Stimulated activated memory B cell treated with anti-CD40 and anti-IgM and Interleukin-4, amounts not matched to agents 10 μg/mL and 1 μg/mL and 100 μg/mL, for 72 hours (primary cell): ENCODE results near the gene PSAT1.

Experiments
- ATAC-seq: fragments of 150-1000 bp; cut with Tn5 transposase; 2 replicates; pipeline ENCODE4 v1.10.0; 2021
- H3K27ac Mint-ChIP-seq: one replicate; pipeline ENCODE4 v1.8.0; 2022; ENCODE audit warnings: mild to moderate bottlenecking, mixed read lengths
- H3K27me3 Mint-ChIP-seq: one replicate; pipeline ENCODE4 v1.8.0; 2022; ENCODE audit warnings: mixed read lengths
- H3K36me3 Mint-ChIP-seq: one replicate; pipeline ENCODE4 v1.8.0; 2022; ENCODE audit warnings: mixed read lengths
- H3K4me1 Mint-ChIP-seq: one replicate; pipeline ENCODE4 v1.8.0; 2022; ENCODE audit warnings: mixed read lengths
- H3K4me3 Mint-ChIP-seq: one replicate; pipeline ENCODE4 v1.8.0; 2022; ENCODE audit warnings: mild to moderate bottlenecking, moderate library complexity, mixed read lengths
- H3K9me3 Mint-ChIP-seq: one replicate; pipeline ENCODE4 v1.8.0; 2022; ENCODE audit warnings: mixed read lengths

The PSAT1 gene

GRCh38 chr9:78301466-78301865 lies 4.5 kb downstream of the PSAT1 start:
- no peak overlapping the region for H3K4me3 Mint-ChIP-seq
- peaks cover 16% of the 10 kb centered on the region for H3K4me1 Mint-ChIP-seq
- H3K36me3 Mint-ChIP-seq, result peaks cover 25% of the 10 kb centered on the region
- ATAC-seq, result no peak
- H3K27me3 Mint-ChIP-seq, result peaks cover 8% of the 10 kb centered on the region
- no peak overlapping the region for H3K27ac Mint-ChIP-seq
- H3K9me3 Mint-ChIP-seq, result no peaks in the 10 kb centered on the region

- Mint-ChIP-seq H3K4me3 (no peak overlapping the region), H3K4me1 (no peaks in the 10 kb centered on the region), H3K36me3 (peaks cover 34% of the 10 kb centered on the region), H3K27me3 (no peaks in the 10 kb centered on the region), H3K9me3 (no peaks in the 10 kb centered on the region), H3K27ac (no peak overlapping the region)
- no peak for ATAC-seq
Observed at GRCh38 chr9:78303377-78304062, 6.6 kb downstream of the PSAT1 start.

DNA sequence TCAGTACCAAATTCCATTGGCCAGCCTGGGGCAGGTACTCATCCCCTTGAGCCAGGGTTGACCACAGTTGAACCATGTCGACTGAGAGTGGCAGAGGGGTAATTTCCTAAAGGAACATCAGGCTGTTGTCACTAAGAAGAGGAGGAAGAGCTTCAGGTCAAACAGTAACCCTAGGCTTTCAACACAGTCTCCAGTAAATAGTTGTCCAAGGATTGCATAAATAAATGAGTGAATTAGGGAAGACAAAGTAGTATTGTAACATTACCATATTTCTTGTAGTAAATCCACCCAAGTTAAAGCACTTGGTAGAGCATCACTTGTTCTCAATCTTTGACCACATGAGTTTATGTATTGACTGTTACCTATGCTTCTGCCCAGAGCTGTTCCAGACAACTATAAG lies 7.4 kb downstream of the PSAT1 start:
- no peaks in the 10 kb centered on the region for H3K4me1 Mint-ChIP-seq
- ATAC-seq, result no peak
- no peak overlapping the region for H3K27ac Mint-ChIP-seq
- peaks cover 34% of the 10 kb centered on the region for H3K36me3 Mint-ChIP-seq
- no peaks in the 10 kb centered on the region for H3K27me3 Mint-ChIP-seq
- H3K9me3 Mint-ChIP-seq, result no peaks in the 10 kb centered on the region
- no peak overlapping the region for H3K4me3 Mint-ChIP-seq

GRCh38 chr9:78306222-78307076 lies 9.5 kb downstream of the PSAT1 start:
- peaks cover 43% of the 10 kb centered on the region for H3K36me3 Mint-ChIP-seq
- no peak for ATAC-seq
- H3K4me1 Mint-ChIP-seq, result no peaks in the 10 kb centered on the region

GRCh38 chr9:78307360-78307759 lies 10.4 kb downstream of the PSAT1 start:
- H3K27ac Mint-ChIP-seq, result no peak overlapping the region
- ATAC-seq, result no peak
- no peaks in the 10 kb centered on the region for H3K4me1 Mint-ChIP-seq
- H3K4me3 Mint-ChIP-seq, result no peak overlapping the region
- no peaks in the 10 kb centered on the region for H3K27me3 Mint-ChIP-seq
- H3K9me3 Mint-ChIP-seq, result no peaks in the 10 kb centered on the region
- peaks cover 49% of the 10 kb centered on the region for H3K36me3 Mint-ChIP-seq

More at GRCh38 chr9:78306222-78307076, 9.5 kb downstream of the PSAT1 start:
- Mint-ChIP-seq H3K4me3 (no peak overlapping the region), H3K27me3 (no peaks in the 10 kb centered on the region), H3K9me3 (no peaks in the 10 kb centered on the region), H3K27ac (no peak overlapping the region)

- no peak overlapping the region for H3K4me3 Mint-ChIP-seq
- H3K4me1 Mint-ChIP-seq, result no peaks in the 10 kb centered on the region
- ATAC-seq, result no peak
- no peak overlapping the region for H3K27ac Mint-ChIP-seq
- no peaks in the 10 kb centered on the region for H3K9me3 Mint-ChIP-seq
- peaks cover 49% of the 10 kb centered on the region for H3K36me3 Mint-ChIP-seq
- H3K27me3 Mint-ChIP-seq, result no peaks in the 10 kb centered on the region
Observed at GRCh38 chr9:78309066-78309465, 12.1 kb downstream of the PSAT1 start.

- H3K27ac Mint-ChIP-seq, result no peak overlapping the region
- H3K4me3 Mint-ChIP-seq, result no peak overlapping the region
- H3K9me3 Mint-ChIP-seq, result no peaks in the 10 kb centered on the region
- H3K36me3 Mint-ChIP-seq, result peaks cover 34% of the 10 kb centered on the region
- H3K27me3 Mint-ChIP-seq, result no peaks in the 10 kb centered on the region
- no peaks in the 10 kb centered on the region for H3K4me1 Mint-ChIP-seq
- ATAC-seq, result no peak
Observed at GRCh38 chr9:78311075-78311474, 14.2 kb downstream of the PSAT1 start.

DNA sequence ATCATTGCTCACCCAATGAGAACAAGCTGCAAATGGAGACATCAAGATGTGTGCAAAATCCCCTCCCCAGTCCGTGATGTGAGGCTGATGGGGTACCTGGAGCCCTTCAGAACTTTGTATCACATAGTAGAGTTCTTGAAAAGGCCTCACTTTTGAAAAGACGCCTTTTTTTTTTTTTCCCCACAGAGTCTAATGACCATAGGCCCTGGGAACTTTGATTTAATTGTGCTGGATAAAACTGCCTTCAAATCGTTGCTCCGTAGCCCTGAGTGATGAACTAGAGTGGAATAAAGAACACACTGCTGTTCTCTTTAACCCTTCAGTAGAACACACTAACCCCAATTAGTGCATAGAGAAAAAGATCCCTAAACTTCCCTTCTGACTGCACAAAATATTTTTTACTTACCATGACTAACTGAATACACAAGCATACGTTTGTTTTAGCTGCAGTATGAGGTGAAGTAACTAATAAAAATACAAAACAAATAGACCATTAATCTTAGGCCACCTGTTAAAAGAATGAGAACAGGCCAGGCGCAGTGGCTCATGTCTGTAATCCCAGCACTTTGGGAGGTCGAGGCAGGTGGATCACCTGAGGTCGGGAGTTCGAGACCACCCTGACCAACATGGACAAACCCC lies 15.1 kb downstream of the PSAT1 start:
- Mint-ChIP-seq H3K36me3 (peaks cover 33% of the 10 kb centered on the region), H3K9me3 (no peaks in the 10 kb centered on the region), H3K27ac (no peak overlapping the region), H3K4me1 (no peaks in the 10 kb centered on the region), H3K27me3 (no peaks in the 10 kb centered on the region), H3K4me3 (no peak overlapping the region)
- ATAC-seq, result no peak

DNA sequence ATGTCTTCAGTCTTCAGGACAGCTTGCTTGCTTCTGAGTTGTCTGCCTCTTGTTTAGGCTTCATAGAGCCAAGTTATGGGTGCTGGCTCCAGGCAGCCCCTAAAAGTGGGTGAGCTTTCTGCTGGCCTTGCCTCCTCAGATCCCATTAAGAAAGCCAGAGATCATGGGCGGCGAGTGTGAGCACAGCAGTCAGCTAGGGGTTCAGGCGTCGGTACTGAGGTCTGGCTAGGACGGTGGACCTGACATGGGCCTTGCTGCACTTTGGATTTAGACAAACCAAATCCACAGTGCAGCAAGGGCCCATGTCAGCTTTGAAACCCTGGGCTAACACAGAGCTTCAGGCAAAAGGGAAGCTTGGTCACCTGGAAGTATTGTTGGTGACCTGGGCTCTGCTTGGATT lies 17.6 kb downstream of the PSAT1 start:
- Mint-ChIP-seq H3K27ac (no peak overlapping the region), H3K36me3 (peaks cover 35% of the 10 kb centered on the region), H3K9me3 (no peaks in the 10 kb centered on the region), H3K4me3 (no peak overlapping the region), H3K4me1 (no peaks in the 10 kb centered on the region), H3K27me3 (no peaks in the 10 kb centered on the region)
- no peak for ATAC-seq

DNA sequence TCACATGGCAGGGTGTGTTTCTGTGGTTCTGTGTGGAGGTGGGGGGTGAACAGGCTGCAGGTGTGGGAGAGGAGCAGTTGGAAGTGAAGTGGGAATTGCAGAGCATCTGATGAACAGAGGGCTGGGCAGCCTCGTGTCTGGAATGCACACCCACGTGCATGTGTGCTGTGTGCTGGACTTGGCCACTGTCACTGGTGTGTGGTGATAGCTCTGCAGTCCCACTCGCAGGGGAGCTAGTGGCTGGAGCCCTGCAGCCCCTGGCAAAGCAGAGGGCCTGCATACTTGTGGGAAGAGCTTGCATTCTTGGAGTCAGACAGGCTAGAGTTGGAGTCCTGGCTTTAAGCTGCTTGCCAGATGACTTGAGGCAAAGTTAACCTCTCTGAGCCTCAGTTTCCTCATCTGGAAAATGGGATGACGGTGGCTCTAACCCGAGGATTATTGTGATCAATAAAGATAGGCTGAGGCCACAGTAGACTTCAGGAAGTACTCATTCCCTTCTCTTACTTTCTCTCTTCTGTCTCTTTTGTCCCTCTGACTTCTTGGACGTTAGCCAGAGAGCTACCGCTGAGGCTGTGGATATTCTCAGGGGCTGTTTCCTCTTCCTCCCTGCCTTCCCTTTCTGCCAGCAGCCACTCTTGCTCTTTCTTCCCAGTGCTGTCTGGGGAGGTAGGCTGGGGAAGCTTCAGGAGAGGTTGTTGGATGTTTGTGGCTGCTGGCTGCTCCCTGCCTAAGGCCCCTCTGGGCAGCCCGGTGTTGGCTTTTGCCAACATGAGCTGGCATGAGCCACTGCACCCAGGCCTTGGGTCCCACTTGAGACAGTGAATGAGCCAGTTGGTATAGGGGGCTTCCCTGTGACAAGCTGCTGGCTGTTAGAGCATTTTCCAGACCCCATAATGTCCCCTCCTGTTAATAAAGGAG lies 18.3 kb downstream of the PSAT1 start:
- no peak overlapping the region for H3K4me3 Mint-ChIP-seq
- no peak overlapping the region for H3K27ac Mint-ChIP-seq
- peaks cover 4% of the 10 kb centered on the region for H3K9me3 Mint-ChIP-seq
- no peaks in the 10 kb centered on the region for H3K27me3 Mint-ChIP-seq
- H3K36me3 Mint-ChIP-seq, result peaks cover 36% of the 10 kb centered on the region
- H3K4me1 Mint-ChIP-seq, result no peaks in the 10 kb centered on the region
- ATAC-seq, result peak; percentile 21

- peaks cover 7% of the 10 kb centered on the region for H3K9me3 Mint-ChIP-seq
- no peak overlapping the region for H3K27ac Mint-ChIP-seq
- H3K27me3 Mint-ChIP-seq, result no peaks in the 10 kb centered on the region
- H3K4me3 Mint-ChIP-seq, result no peak overlapping the region
- peaks cover 37% of the 10 kb centered on the region for H3K36me3 Mint-ChIP-seq
- no peaks in the 10 kb centered on the region for H3K4me1 Mint-ChIP-seq
- no peak for ATAC-seq
Observed at GRCh38 chr9:78316166-78316892, 19.4 kb downstream of the PSAT1 start.

DNA sequence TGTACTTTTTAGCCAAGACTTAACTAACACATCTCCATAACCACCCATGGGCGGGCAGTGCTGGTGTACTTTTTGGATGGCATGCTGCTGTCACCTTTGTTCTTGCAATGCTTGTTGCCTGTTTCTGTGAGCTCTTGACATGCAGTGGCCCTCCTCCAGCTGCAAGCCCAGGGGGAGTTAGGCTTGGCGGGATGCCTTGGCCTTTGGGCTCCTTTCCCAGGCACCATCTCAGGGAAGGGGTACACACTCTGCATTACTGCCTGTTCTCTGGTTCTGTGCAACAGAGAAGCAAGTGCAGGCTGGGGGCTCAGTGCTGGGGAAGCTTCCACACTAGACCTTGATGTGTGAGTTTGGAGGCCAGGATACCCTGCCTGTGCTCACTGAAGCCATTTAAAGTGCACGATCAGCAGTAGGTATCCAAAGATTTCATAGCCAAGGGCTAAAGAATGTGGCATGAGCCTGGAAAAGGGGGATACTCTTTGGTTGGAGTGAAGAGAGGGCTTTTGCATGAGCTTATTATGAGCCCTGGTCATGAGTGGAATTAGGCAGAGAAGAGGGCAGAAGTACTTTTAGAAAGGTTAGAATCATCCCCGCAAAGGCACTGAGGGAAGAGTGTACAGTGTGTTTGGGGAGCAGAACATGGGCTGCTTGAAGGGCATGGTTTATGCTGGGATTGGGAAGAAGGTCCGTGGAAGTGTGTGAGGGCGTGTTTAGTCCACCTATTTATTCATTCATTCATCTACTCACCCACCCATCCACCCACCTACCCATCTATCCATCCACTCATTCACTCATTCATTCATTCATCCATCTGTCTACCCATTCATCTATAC lies 22.5 kb downstream of the PSAT1 start:
- H3K27me3 Mint-ChIP-seq, result no peaks in the 10 kb centered on the region
- no peaks in the 10 kb centered on the region for H3K4me1 Mint-ChIP-seq
- H3K4me3 Mint-ChIP-seq, result no peak overlapping the region
- H3K27ac Mint-ChIP-seq, result no peak overlapping the region
- peaks cover 7% of the 10 kb centered on the region for H3K9me3 Mint-ChIP-seq
- H3K36me3 Mint-ChIP-seq, result peaks cover 34% of the 10 kb centered on the region
- ATAC-seq, result no peak

DNA sequence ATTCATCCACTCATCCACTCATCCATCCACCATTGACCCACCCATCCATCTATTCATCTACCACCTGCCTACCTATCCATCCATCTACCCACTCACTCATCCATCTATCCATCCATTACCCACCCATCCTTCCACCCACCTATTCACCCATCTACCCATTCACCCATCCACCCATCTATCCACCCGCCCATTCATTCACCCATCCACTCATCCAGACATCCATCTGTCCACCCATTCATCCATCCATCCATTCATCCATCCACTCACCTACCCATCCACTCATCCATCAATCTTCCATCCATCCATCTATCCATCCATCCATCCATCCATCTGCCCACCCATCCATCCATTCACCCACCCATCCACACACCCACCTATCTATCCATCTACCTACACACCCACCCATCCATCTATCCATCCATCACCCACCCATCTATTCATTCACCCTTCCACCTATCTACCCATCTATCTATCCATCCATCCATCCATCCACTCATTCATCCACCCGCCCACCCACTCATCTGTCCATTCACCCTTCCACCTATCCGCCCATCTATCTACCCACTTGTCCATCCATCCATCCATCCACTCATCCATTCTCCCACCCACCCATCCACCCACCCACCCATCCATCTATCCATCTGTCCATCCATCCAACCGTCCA lies 23.2 kb downstream of the PSAT1 start:
- peaks cover 34% of the 10 kb centered on the region for H3K36me3 Mint-ChIP-seq
- H3K4me1 Mint-ChIP-seq, result no peaks in the 10 kb centered on the region
- H3K9me3 Mint-ChIP-seq, result peaks cover 7% of the 10 kb centered on the region
- no peaks in the 10 kb centered on the region for H3K27me3 Mint-ChIP-seq
- ATAC-seq, result no peak
- H3K27ac Mint-ChIP-seq, result no peak overlapping the region
- H3K4me3 Mint-ChIP-seq, result no peak overlapping the region
